ENCODE results near the gene LRRC18. TPM values are rescaled to one million over a fixed set of nuclear protein-coding genes. Genes with fewer than 3 reads are reported as not detected.

LRRC18 gene
- total RNA-seq, 4 donors from 2014 or later: 0.21 TPM; not detected in 3

DNA sequence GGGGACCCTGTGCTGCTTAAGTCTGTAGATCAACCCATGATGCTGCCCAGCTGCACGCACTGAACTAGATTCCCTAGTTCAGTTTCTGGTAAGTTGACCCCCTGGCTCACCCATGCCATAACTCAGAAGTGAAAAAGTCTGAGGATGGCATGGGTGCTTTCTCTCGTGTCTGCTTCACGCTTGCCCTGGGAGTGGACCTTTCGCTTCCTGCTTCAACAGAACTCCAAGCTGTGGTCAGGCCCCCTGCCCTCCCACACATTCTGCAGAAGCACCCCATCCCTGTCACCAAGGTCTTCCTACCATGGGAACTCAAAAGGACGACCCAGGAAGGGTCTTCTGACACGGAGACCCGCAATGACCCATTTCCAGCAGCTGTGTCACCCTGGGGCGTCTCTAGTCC is 39.9 kb downstream of the LRRC18 start:
- no peak overlapping the region for H3K4me3 ChIP-seq
- no peak for DNase-seq
- no peaks in the 10 kb centered on the region for H3K4me1 ChIP-seq
- no peaks in the 10 kb centered on the region for H3K27me3 ChIP-seq
- no peaks in the 10 kb centered on the region for H3K9me3 ChIP-seq
- TF ChIP-seq POLR2A (IDR thresholded peaks at IDR 0.05) (no peak), CTCF (IDR thresholded peaks at IDR 0.05) (no peak)
- H3K36me3 ChIP-seq: no peaks in the 10 kb centered on the region
- intact Hi-C loops (cut with DNase I; ENCODE audit: low total_unique reads): no loop called here
- H3K27ac ChIP-seq: no peak overlapping the region

DNA sequence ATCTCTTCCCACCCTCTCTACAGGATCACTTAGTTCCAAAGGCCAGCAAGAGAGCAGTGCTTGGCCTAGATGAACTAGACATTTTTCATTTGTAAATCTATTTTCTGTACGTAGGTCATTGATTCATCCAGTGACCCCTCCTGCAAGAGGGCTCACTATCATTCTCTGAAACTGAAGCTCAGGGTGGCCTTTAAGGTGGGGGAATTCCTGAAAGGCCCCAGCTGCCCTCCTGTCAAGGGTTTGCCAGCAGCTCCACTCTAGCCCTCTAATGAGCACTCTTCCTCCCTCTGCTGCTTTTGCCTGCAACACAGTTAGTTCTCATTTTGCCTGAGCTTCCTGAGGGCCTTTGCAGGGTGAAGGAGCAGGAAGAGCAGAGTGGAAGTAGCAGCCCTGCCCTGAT is 41.2 kb downstream of the LRRC18 start:
- intact Hi-C loops (cut with DNase I; ENCODE audit: low total_unique reads): no loop called here
- H3K27me3 ChIP-seq: no peaks in the 10 kb centered on the region
- no peaks in the 10 kb centered on the region for H3K36me3 ChIP-seq
- H3K9me3 ChIP-seq: no peaks in the 10 kb centered on the region
- TF ChIP-seq CTCF (IDR thresholded peaks at IDR 0.05) (no peak), POLR2A (IDR thresholded peaks at IDR 0.05) (no peak)
- DNase-seq: no peak
- no peak overlapping the region for H3K27ac ChIP-seq
- H3K4me3 ChIP-seq: no peak overlapping the region
- no peaks in the 10 kb centered on the region for H3K4me1 ChIP-seq

GRCh38 chr10:48897441-48897790 is 42.2 kb downstream of the LRRC18 start:
- TF ChIP-seq CTCF (IDR thresholded peaks at IDR 0.05) (no peak), POLR2A (IDR thresholded peaks at IDR 0.05) (no peak)
- Histone ChIP-seq H3K4me3 (no peak overlapping the region), H3K27me3 (no peaks in the 10 kb centered on the region), H3K4me1 (no peaks in the 10 kb centered on the region), H3K9me3 (no peaks in the 10 kb centered on the region), H3K36me3 (no peaks in the 10 kb centered on the region), H3K27ac (no peak overlapping the region)
- DNase-seq: no peak
- intact Hi-C loops (cut with DNase I; ENCODE audit: low total_unique reads): no loop called here

- TF ChIP-seq CTCF (IDR thresholded peaks at IDR 0.05) (no peak), POLR2A (IDR thresholded peaks at IDR 0.05) (no peak)
- no peaks in the 10 kb centered on the region for H3K9me3 ChIP-seq
- intact Hi-C loops (cut with DNase I; ENCODE audit: low total_unique reads): no loop called here
- H3K36me3 ChIP-seq: no peaks in the 10 kb centered on the region
- DNase-seq: no peak
- H3K4me1 ChIP-seq: no peaks in the 10 kb centered on the region
- H3K27me3 ChIP-seq: no peaks in the 10 kb centered on the region
- H3K4me3 ChIP-seq: no peak overlapping the region
- no peak overlapping the region for H3K27ac ChIP-seq
Measured at GRCh38 chr10:48896756-48897440, 42.7 kb downstream of the LRRC18 start.

DNA sequence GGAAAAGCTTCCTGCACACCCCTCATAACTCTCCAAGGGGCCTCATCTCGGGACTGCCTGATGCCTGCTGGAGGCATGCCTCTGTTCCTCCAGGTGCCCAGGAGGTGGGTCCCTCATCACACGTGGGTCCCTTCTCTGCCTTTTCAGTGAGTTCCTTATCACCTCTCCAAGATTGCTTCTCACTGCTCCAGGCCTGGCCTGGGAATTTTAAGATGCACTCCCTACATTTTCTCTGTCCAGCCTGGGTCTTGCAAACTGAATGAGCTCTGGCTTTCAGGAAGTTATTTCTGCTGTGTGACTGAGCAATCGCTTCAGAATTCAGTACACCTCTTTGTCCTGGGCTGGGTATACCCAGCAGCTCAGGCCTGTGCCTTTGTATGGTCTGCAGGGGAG is 43.8 kb downstream of the LRRC18 start:
- Histone ChIP-seq H3K9me3 (no peaks in the 10 kb centered on the region), H3K36me3 (no peaks in the 10 kb centered on the region), H3K4me1 (no peaks in the 10 kb centered on the region), H3K27ac (no peak overlapping the region), H3K4me3 (no peak overlapping the region), H3K27me3 (no peaks in the 10 kb centered on the region)
- intact Hi-C loops (cut with DNase I; ENCODE audit: low total_unique reads): no loop called here
- no peak for TF ChIP-seq CTCF (IDR thresholded peaks at IDR 0.05)
- no peak for TF ChIP-seq POLR2A (IDR thresholded peaks at IDR 0.05)
- DNase-seq: no peak

All from uterus (tissue), 4 donors.